ENCODE measurements around the gene UCHL1. TPM values are rescaled to one million over a fixed set of nuclear protein-coding genes. Genes with fewer than 3 reads are reported as not detected.

UCHL1 gene
- polyA plus RNA-seq, 1 donor from 2014 or later, result 5,099 TPM

DNA sequence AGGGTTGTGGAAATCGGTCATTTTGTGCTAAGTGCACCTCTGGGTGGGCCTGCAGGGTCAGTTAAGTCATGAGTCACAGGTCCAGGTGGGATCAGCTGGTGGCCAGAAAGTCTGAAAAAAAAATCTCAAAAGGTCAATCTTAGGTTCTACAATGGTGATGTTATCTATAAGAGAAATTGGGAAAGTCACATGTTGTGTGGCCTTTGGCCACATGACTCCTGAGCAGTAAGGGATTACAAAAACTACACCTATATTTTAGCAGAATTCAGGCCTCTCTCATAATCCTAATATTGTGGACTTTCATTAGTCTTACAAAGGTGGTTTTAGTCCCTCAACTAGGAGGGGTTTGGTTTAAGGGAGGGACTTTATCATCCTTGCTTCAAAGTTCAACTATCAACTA is 59.1 kb downstream of the UCHL1 start:
- H3K4me3 ChIP-seq (ENCODE audit: low read length), result no peak overlapping the region

More for the DNA sequence above, 59.1 kb downstream of the UCHL1 start:
- Histone ChIP-seq H3K4me2 (ENCODE audit: low read length) (no peak overlapping the region), H3K27ac (ENCODE audit: low read length) (no peak overlapping the region), H3K9me3 (ENCODE audit: low read length) (no peaks in the 10 kb centered on the region), H3K9me2 (ENCODE audit: insufficient read depth, low read length) (no peaks in the 10 kb centered on the region), H2AFZ (ENCODE audit: low read depth, low read length) (no peak overlapping the region), H3K79me2 (replicated peaks; ENCODE audit: insufficient read depth, low read length) (no peaks in the 10 kb centered on the region), H3K27me3 (ENCODE audit: insufficient read depth, low read depth, low read length) (no peaks in the 10 kb centered on the region), H3K36me3 (ENCODE audit: insufficient read depth, low read length) (no peaks in the 10 kb centered on the region), H4K20me1 (ENCODE audit: insufficient read depth) (no peaks in the 10 kb centered on the region), H3F3A (ENCODE audit: insufficient read depth, low read length, poor library complexity, severe bottlenecking) (no peaks in the 10 kb centered on the region), H3K9ac (ENCODE audit: low read length) (no peak overlapping the region)
- TF ChIP-seq RAD21 (conservative IDR thresholded peaks at IDR 0.05), result no peak
- no peak for TF ChIP-seq MXI1 (conservative IDR thresholded peaks at IDR 0.05; ENCODE audit: poor library complexity, severe bottlenecking)
- TF ChIP-seq CTCF (IDR thresholded peaks at IDR 0.05; ENCODE audit: poor library complexity, severe bottlenecking), result no peak
- no peak for TF ChIP-seq EZH2 (IDR thresholded peaks at IDR 0.05; ENCODE audit: borderline replicate concordance, insufficient read depth, low read length, poor library complexity, severe bottlenecking)
- no peak for TF ChIP-seq SMC3 (conservative IDR thresholded peaks at IDR 0.05; ENCODE audit: poor library complexity)
- TF ChIP-seq, protein P1, sequence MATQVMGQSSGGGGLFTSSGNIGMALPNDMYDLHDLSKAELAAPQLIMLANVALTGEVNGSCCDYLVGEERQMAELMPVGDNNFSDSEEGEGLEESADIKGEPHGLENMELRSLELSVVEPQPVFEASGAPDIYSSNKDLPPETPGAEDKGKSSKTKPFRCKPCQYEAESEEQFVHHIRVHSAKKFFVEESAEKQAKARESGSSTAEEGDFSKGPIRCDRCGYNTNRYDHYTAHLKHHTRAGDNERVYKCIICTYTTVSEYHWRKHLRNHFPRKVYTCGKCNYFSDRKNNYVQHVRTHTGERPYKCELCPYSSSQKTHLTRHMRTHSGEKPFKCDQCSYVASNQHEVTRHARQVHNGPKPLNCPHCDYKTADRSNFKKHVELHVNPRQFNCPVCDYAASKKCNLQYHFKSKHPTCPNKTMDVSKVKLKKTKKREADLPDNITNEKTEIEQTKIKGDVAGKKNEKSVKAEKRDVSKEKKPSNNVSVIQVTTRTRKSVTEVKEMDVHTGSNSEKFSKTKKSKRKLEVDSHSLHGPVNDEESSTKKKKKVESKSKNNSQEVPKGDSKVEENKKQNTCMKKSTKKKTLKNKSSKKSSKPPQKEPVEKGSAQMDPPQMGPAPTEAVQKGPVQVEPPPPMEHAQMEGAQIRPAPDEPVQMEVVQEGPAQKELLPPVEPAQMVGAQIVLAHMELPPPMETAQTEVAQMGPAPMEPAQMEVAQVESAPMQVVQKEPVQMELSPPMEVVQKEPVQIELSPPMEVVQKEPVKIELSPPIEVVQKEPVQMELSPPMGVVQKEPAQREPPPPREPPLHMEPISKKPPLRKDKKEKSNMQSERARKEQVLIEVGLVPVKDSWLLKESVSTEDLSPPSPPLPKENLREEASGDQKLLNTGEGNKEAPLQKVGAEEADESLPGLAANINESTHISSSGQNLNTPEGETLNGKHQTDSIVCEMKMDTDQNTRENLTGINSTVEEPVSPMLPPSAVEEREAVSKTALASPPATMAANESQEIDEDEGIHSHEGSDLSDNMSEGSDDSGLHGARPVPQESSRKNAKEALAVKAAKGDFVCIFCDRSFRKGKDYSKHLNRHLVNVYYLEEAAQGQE (IDR thresholded peaks at IDR 0.05; ENCODE audit: borderline replicate concordance), result no peak
- TF ChIP-seq TAF1 (IDR thresholded peaks at IDR 0.05; ENCODE audit: low read depth), result no peak
- TF ChIP-seq EP300 (conservative IDR thresholded peaks at IDR 0.05; ENCODE audit: poor library complexity, severe bottlenecking), result no peak
- no peak for TF ChIP-seq POLR2AphosphoS5 (IDR thresholded peaks at IDR 0.05)

Small RNAs within 50 kb of the gene (small RNA-seq; reads per million reads assigned to genes)
- gene RF00019, result 0 to 1.2 (median 0) reads per million in 3 experiments

Other genes starting within 250 kb of the UCHL1 start
- 41.9 and 54.9 TPM in 2 replicates for gene APBB2, start 42.4 kb upstream of the UCHL1 start, polyA plus RNA-seq